Heart right ventricle (tissue), 16 donors: Measurements from ENCODE around the gene B4GALNT2. TPM values are rescaled to one million over a fixed set of nuclear protein-coding genes. Genes with fewer than 3 reads are reported as not detected.

Experiments
- ATAC-seq, 8 donors: fragments of 200-7000 bp; cut with Tn5 transposase; one replicate each; pipeline ENCODE4 v1.9.1; 2020; ENCODE audit warnings: mild to moderate bottlenecking in 8 of 8, moderate library complexity in 8 of 8, moderate number of reproducible peaks in 1 of 8
- DNase-seq, 2 donors: peaks; one replicate each; pipeline ENCODE4 v3.0.0-alpha.2; 2020
- H3K27ac ChIP-seq, 10 donors: fragments of 200-600 bp; sonication (generic) in 2 of 10; one replicate each; pipeline versions ENCODE4 v1.5.0 to v1.8.0; 2020 to 2022; ENCODE audit warnings: mild to moderate bottlenecking in 3 of 10
- H3K27me3 ChIP-seq, 7 donors: fragments of 200-600 bp; one replicate each; pipeline ENCODE4 v1.8.0; 2021 to 2022; ENCODE audit warnings: mild to moderate bottlenecking in 2 of 7
- H3K36me3 ChIP-seq, 9 donors: fragments of 200-600 bp; sonication (generic) in 1 of 9; one replicate each; pipeline versions ENCODE4 v1.5.0 to v1.8.0; 2020 to 2022; ENCODE audit warnings: mild to moderate bottlenecking in 2 of 9
- H3K4me1 ChIP-seq, 9 donors: fragments of 200-600 bp; sonication (generic) in 1 of 9; one replicate each; pipeline versions ENCODE4 v1.5.0 to v1.8.0; 2020 to 2022; ENCODE audit warnings: mild to moderate bottlenecking in 4 of 9
- H3K4me3 ChIP-seq, 10 donors: fragments of 200-600 bp; sonication (generic) in 2 of 10; one replicate each; pipeline versions ENCODE4 v1.5.0 to v1.8.0; 2020 to 2022; ENCODE audit warnings: mild to moderate bottlenecking in 7 of 10, moderate library complexity in 2 of 10
- H3K9me3 ChIP-seq, 11 donors: fragments of 200-600 bp in 10 of 11; sonication (generic) in 2 of 11; one replicate each; pipeline versions ENCODE4 v1.5.0 to v1.8.0; 2013 to 2022; ENCODE audit warnings: mild to moderate bottlenecking in 2 of 11, control low read depth in 1 of 11, moderate library complexity in 1 of 11
- WGBS, 2 donors: extraction: QIAGEN DNeasy Blood & Tissue Kit; methylation state at CpG; one replicate each; pipeline ENCODE4 v1.1.7; 2013; ENCODE audit warnings: inconsistent platforms in 1 of 2; 5-methylcytosine and 5-hydroxymethylcytosine counted together
- intact Hi-C, 10 donors: fragments of 100-400 bp; cut with DNase I; formaldehyde crosslinking; loops; one replicate each; pipeline versions ENCODE4 v1.11.1 to v1.14.2; 2022
- polyA plus RNA-seq, 2 donors: library from polyadenylated mRNA; stranded (reverse); fragments of 200-250 nt; gene quantifications; one replicate each; pipeline ENCODE4 v1.2.3, GENCODE V29; 2013
- total RNA-seq, 10 donors: library from RNA; stranded (reverse); fragmentation: NEBNext Ultra II Directional in 3 of 10; extraction: Animal tissue kit (Norgen Biotek cat#: 25700) in 3 of 10; gene quantifications; one replicate each; pipeline versions ENCODE4 v1.2.1 to v1.2.4, GENCODE V29; 2021 to 2023
- TF ChIP-seq, protein P1 (sequence below), 9 donors: fragments of 200-600 bp; sonication (generic) in 2 of 9; IDR thresholded peaks; one replicate each; pipeline versions ENCODE4 v1.5.0 to v1.8.0; 2021 to 2022; ENCODE audit warnings: antibody characterized with exemption in 9 of 9, mild to moderate bottlenecking in 5 of 9, moderate library complexity in 1 of 9
- donor health status: Arrhythmogenic right ventricular cardiomyopathy.
- donor health status: ischemic (EF 13 %, LVEDD 7.1; RV severe dilation, severe dysfunction).
- donor health status: healthy with polysubstance abuse.
- donor health status: DM: no; HTN: yes; CAD: no.
- donor health status: DM: no; HTN: no; CAD: no.
- donor health status: ischemic (EF 25% LVEDD 6.9; RV normal size, moderate dysfunction).
- donor health status: ischemic (EF 25% LVEDD 5.7; RV mildly dilated, moderate dysfunction).
- donor health status: healthy.
- donor health status: DM: yes; HTN: yes; CAD: no.
- donor health status: Ischemic cardiomyopathy.
- donor health status: ischemic (EF 35%, LVEDD 5.7; RV mildly dilated, moderate dysfunction).
- donor health status: nonischemic (EF 11% LVEDD 7.7; RV severe dilation, severe dysfunction).
- donor health status: DM: yes; HTN: yes; CAD: no.
- donor health status: PGD.
- donor health status: ischemic (EF 29% LVEDD 5.4; RV normal size, mild dysfunction).
- donor health status: nonischemic (EF 23%, LVEDD 6.1; RV moderate dilation, normal function).

B4GALNT2 gene
- total and polyA plus RNA-seq, 12 donors: 0.02 TPM; not detected in 10

- no peak overlapping the region for H3K4me3 ChIP-seq
- TF ChIP-seq, protein P1, sequence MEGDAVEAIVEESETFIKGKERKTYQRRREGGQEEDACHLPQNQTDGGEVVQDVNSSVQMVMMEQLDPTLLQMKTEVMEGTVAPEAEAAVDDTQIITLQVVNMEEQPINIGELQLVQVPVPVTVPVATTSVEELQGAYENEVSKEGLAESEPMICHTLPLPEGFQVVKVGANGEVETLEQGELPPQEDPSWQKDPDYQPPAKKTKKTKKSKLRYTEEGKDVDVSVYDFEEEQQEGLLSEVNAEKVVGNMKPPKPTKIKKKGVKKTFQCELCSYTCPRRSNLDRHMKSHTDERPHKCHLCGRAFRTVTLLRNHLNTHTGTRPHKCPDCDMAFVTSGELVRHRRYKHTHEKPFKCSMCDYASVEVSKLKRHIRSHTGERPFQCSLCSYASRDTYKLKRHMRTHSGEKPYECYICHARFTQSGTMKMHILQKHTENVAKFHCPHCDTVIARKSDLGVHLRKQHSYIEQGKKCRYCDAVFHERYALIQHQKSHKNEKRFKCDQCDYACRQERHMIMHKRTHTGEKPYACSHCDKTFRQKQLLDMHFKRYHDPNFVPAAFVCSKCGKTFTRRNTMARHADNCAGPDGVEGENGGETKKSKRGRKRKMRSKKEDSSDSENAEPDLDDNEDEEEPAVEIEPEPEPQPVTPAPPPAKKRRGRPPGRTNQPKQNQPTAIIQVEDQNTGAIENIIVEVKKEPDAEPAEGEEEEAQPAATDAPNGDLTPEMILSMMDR (IDR thresholded peaks at IDR 0.05): no peak
- H3K36me3 ChIP-seq: no peaks in the 10 kb centered on the region
- H3K27ac ChIP-seq: peak overlapping the region in 1 of 10 donors; percentile 28
- ATAC-seq (no peak), DNase-seq (no peak)
- intact Hi-C loops: no loop called here
- WGBS, 2 donors: 51 to 61% methylated on average over 5 of the region's 5 CpGs
- peaks cover 0 to 28% (median 6%) of the 10 kb centered on the region in 9 donors for H3K4me1 ChIP-seq
- H3K27me3 ChIP-seq: no peaks in the 10 kb centered on the region
- no peaks in the 10 kb centered on the region for H3K9me3 ChIP-seq
Observed at GRCh38 chr17:49197346-49197998, 64.9 kb downstream of the B4GALNT2 start.

DNA sequence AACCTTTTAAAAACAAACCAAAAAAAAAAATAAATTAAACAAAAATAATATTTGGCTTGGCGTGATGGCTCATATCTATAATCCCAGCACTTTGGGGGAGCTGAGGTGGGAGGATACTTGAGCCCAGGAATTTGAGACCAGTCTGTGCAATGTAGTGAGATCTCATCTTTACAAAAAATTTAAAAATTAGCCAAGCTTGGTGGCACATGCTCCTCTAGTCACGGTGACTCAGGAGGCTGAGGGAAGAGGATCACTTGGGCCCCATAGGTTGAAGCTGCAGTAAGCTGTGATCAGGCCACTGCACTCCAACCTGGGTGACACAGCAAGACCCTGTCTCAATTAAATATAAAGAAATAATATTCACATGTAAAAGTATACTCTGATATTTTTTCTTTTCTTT, 65.6 kb downstream of the B4GALNT2 start:
- Histone ChIP-seq H3K27me3 (no peaks in the 10 kb centered on the region), H3K27ac (no peak overlapping the region), H3K36me3 (no peaks in the 10 kb centered on the region), H3K4me1 (peaks cover 0 to 27% (median 6%) of the 10 kb centered on the region in 9 donors), H3K4me3 (no peak overlapping the region), H3K9me3 (no peaks in the 10 kb centered on the region)
- no peak for ATAC-seq
- intact Hi-C loops: no loop called here
- 88 to 90% methylated on average over 2 of the region's 2 CpGs for WGBS, 2 donors
- TF ChIP-seq, protein P1 (IDR thresholded peaks at IDR 0.05): no peak
- DNase-seq: no peak

GRCh38 chr17:49200423-49201083, 68.0 kb downstream of the B4GALNT2 start:
- no peaks in the 10 kb centered on the region for H3K9me3 ChIP-seq
- H3K27ac ChIP-seq: peak overlapping the region in 3 of 10 donors; percentile 67 to 83 (median 73)
- TF ChIP-seq, protein P1 (IDR thresholded peaks at IDR 0.05): no peak
- WGBS, 2 donors: 84 to 89% methylated on average over 13 of the region's 13 CpGs
- H3K27me3 ChIP-seq: no peaks in the 10 kb centered on the region
- H3K4me3 ChIP-seq: no peak overlapping the region
- no peak for ATAC-seq
- no peaks in the 10 kb centered on the region for H3K36me3 ChIP-seq
- intact Hi-C loops: no loop called here
- H3K4me1 ChIP-seq: peaks cover 0 to 20% (median 3%) of the 10 kb centered on the region in 9 donors
- DNase-seq: no peak

DNA sequence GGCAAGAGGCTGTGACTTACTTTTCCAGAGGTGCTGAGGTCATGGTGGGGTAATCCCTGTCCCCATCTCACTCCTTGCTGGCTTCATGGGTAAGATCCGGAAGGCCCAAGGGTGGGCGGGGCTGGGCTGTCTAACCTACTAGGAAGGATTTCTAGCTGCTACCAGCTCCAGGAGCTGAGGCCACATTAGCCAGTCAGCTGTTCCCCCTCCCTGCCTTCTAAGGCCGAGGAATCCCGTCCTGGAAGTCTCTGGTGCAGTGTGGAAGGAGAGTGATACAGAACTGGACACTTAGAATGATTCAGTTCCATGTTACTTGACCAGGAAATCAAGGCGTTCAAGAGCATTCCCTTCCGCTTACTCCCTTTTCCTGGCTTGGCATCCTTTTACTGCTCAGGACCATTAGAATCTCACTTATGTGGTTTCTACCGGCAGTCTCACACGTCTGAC, 68.9 kb downstream of the B4GALNT2 start:
- Histone ChIP-seq H3K9me3 (no peaks in the 10 kb centered on the region), H3K27me3 (peaks cover 0 to 7% (median 0%) of the 10 kb centered on the region in 7 donors), H3K36me3 (no peaks in the 10 kb centered on the region), H3K4me3 (no peak overlapping the region), H3K4me1 (peaks cover 0 to 20% (median 3%) of the 10 kb centered on the region in 9 donors), H3K27ac (peak overlapping the region; percentile 42 to 83 (median 60))
- ATAC-seq: peak; percentile 37 to 86 (median 66)
- 59 to 65% methylated on average over 8 of the region's 8 CpGs for WGBS, 2 donors
- no peak for DNase-seq
- intact Hi-C loops: no loop called here
- TF ChIP-seq, protein P1 (IDR thresholded peaks at IDR 0.05): no peak
